PC-9 (cell line): ENCODE data around the gene RPS21. TPM values are rescaled to one million over a fixed set of nuclear protein-coding genes. Genes with fewer than 3 reads are reported as not detected.

Experiments
- BruUV-seq: library from RNA; stranded (reverse); fragments of 400-500 nt; replicated peaks from 2 replicates; lab custom pipeline; 2021; lab: Mats Ljungman, UMichigan
- CTCF ChIA-PET: fragments of 300-600 bp; sonication (Branson Sonifier 250); formaldehyde crosslinking; loops from one replicate; lab custom pipeline; 2022; ENCODE audit warnings: antibody characterized with exemption; lab: Charles Lee
- POLR2A ChIA-PET: fragments of 300-600 bp; sonication (Branson Sonifier 250); formaldehyde crosslinking; loops from one replicate; lab custom pipeline; 2022; ENCODE audit warnings: antibody characterized with exemption; ENCODE audit not compliant: unreplicated experiment; lab: Charles Lee
- DNase-seq, 2 experiments: peaks; one replicate each; pipeline versions ENCODE4 v3.0.0 to v3.0.0-alpha.2; 2015 to 2022; ENCODE audit warnings: mixed read lengths in 1 of 2
- H2AFZ ChIP-seq: fragments of 200-600 bp; sonication (generic); 2 replicates; pipeline ENCODE4 v1.8.1; 2017; ENCODE audit warnings: antibody characterized with exemption
- H3F3A ChIP-seq: fragments of 200-600 bp; sonication (generic); 2 replicates; pipeline ENCODE4 v1.8.1; 2017; ENCODE audit warnings: antibody characterized with exemption, mild to moderate bottlenecking, low read depth; ENCODE audit not compliant: insufficient read depth
- H3K27ac ChIP-seq: fragments of 200-600 bp; sonication (generic); 2 replicates; pipeline ENCODE4 v1.6.1; 2016; ENCODE audit warnings: mixed run types
- H3K27me3 ChIP-seq: fragments of 200-600 bp; sonication (generic); 2 replicates; pipeline ENCODE4 v1.6.1; 2016; ENCODE audit warnings: low read depth, mixed run types; ENCODE audit not compliant: insufficient read depth
- H3K36me3 ChIP-seq: fragments of 200-600 bp; sonication (generic); 2 replicates; pipeline ENCODE4 v1.6.1; 2016; ENCODE audit warnings: low read depth, mixed run types
- H3K4me1 ChIP-seq: fragments of 200-600 bp; sonication (generic); replicated peaks from 2 replicates; pipeline ENCODE4 v1.6.1; 2016; ENCODE audit warnings: mixed run types; ENCODE audit not compliant: insufficient read depth
- H3K4me2 ChIP-seq: fragments of 200-600 bp; sonication (generic); 2 replicates; pipeline ENCODE4 v1.6.1; 2017; ENCODE audit warnings: mixed run types
- H3K4me3 ChIP-seq: fragments of 200-600 bp; sonication (generic); 2 replicates; pipeline ENCODE4 v1.6.1; 2016; ENCODE audit warnings: mixed run types
- H3K79me2 ChIP-seq: fragments of 200-600 bp; sonication (generic); 2 replicates; pipeline ENCODE4 v1.6.1; 2017; ENCODE audit warnings: low read depth, mixed run types
- H3K9me2 ChIP-seq: fragments of 200-600 bp; sonication (generic); 2 replicates; pipeline ENCODE4 v1.8.1; 2017; ENCODE audit warnings: mild to moderate bottlenecking; ENCODE audit not compliant: insufficient read depth
- H3K9me3 ChIP-seq: fragments of 200-600 bp; sonication (generic); 2 replicates; pipeline ENCODE4 v1.8.1; 2016; ENCODE audit warnings: low read depth; ENCODE audit not compliant: insufficient read depth
- H4K20me1 ChIP-seq: fragments of 200-600 bp; sonication (generic); 2 replicates; pipeline ENCODE4 v1.8.1; 2017; ENCODE audit not compliant: insufficient read depth
- EZH2 ChIP-seq: fragments of 200-600 bp; sonication (generic); IDR thresholded peaks from 2 replicates; pipeline ENCODE4 v1.8.0; 2017; ENCODE audit warnings: antibody characterized with exemption, low read depth
- intact Hi-C: fragments of 100-400 bp; cut with micrococcal nuclease; formaldehyde crosslinking; loops from one replicate; pipeline ENCODE4 v1.10.0; 2022; ENCODE audit not compliant: unreplicated experiment
- total RNA-seq: library from RNA; stranded (reverse); gene quantifications from 2 replicates; pipeline ENCODE4 v1.2.3, GENCODE V29; 2021
- TF ChIP-seq, protein P1 (sequence below): fragments of 200-600 bp; sonication (generic); conservative IDR thresholded peaks from 2 replicates; pipeline ENCODE4 v1.6.1; 2017; ENCODE audit warnings: mixed run types, antibody characterized with exemption, mild to moderate bottlenecking, moderate library complexity

RPS21 gene
- total RNA-seq, 1 experiment from 2014 or later = 2,275 TPM

GRCh38 chr20:62352402-62353288 is 34.3 kb upstream of the RPS21 start:
- no peak for TF ChIP-seq EZH2
- TF ChIP-seq, protein P1, sequence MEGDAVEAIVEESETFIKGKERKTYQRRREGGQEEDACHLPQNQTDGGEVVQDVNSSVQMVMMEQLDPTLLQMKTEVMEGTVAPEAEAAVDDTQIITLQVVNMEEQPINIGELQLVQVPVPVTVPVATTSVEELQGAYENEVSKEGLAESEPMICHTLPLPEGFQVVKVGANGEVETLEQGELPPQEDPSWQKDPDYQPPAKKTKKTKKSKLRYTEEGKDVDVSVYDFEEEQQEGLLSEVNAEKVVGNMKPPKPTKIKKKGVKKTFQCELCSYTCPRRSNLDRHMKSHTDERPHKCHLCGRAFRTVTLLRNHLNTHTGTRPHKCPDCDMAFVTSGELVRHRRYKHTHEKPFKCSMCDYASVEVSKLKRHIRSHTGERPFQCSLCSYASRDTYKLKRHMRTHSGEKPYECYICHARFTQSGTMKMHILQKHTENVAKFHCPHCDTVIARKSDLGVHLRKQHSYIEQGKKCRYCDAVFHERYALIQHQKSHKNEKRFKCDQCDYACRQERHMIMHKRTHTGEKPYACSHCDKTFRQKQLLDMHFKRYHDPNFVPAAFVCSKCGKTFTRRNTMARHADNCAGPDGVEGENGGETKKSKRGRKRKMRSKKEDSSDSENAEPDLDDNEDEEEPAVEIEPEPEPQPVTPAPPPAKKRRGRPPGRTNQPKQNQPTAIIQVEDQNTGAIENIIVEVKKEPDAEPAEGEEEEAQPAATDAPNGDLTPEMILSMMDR = no peak
- Histone ChIP-seq H4K20me1 (peaks cover 32% of the 10 kb centered on the region), H3K9me2 (no peaks in the 10 kb centered on the region), H2AFZ (no peak overlapping the region), H3K4me2 (peak overlapping the region; percentile 28; the same call in 1 of the 2 replicates), H3K4me1 (peaks cover 80% of the 10 kb centered on the region), H3K79me2 (peaks cover 85% of the 10 kb centered on the region), H3K36me3 (peaks cover 14% of the 10 kb centered on the region), H3K4me3 (no peak overlapping the region), H3K27me3 (no peaks in the 10 kb centered on the region), H3F3A (peaks cover 79% of the 10 kb centered on the region), H3K27ac (peak overlapping the region; percentile 87), H3K9me3 (no peaks in the 10 kb centered on the region)
- DNase-seq = peak in 1 of 2 experiments; percentile 89
- ChIA-PET POLR2A (interaction anchor here (0.5 to 1.1 kb wide), 3 partner anchors 13 to 30 kb away, joined by 4 to 8 read pairs (median 6); no protein-coding TSS in a partner anchor), CTCF (interaction anchor here (0.6 to 1.3 kb wide), 2 partner anchors 13 to 30 kb away, joined by 3 to 6 read pairs; no protein-coding TSS in a partner anchor)
- no TSS peak for BruUV-seq
- intact Hi-C loops = no loop called here

GRCh38 chr20:62353289-62354030 is 33.4 kb upstream of the RPS21 start:
- intact Hi-C loops = no loop called here
- H3K79me2 ChIP-seq = peaks cover 87% of the 10 kb centered on the region
- no peaks in the 10 kb centered on the region for H3K9me3 ChIP-seq
- no TSS peak for BruUV-seq
- H3K4me1 ChIP-seq = peaks cover 88% of the 10 kb centered on the region
- no peak overlapping the region; the same call in 1 of the 2 replicates for H3K4me2 ChIP-seq
- no peaks in the 10 kb centered on the region for H3K27me3 ChIP-seq
- peaks cover 78% of the 10 kb centered on the region for H3F3A ChIP-seq
- ChIA-PET CTCF (interaction anchor here (0.6 to 1.3 kb wide), 2 partner anchors 12 to 29 kb away, joined by 3 to 6 read pairs; no protein-coding TSS in a partner anchor), POLR2A (interaction anchor here (0.5 to 1.1 kb wide), 4 partner anchors 12 to 29 kb away, joined by 3 to 8 read pairs (median 5); no protein-coding TSS in a partner anchor)
- H3K36me3 ChIP-seq = peaks cover 8% of the 10 kb centered on the region
- H3K27ac ChIP-seq = peak overlapping the region; percentile 87
- no peaks in the 10 kb centered on the region for H3K9me2 ChIP-seq
- no peak overlapping the region for H3K4me3 ChIP-seq
- H2AFZ ChIP-seq = no peak overlapping the region
- peaks cover 25% of the 10 kb centered on the region; the same call in 1 of the 2 replicates for H4K20me1 ChIP-seq
- DNase-seq = no peak
- no peak for TF ChIP-seq EZH2
- TF ChIP-seq, protein P1 = no peak
